Adrenal gland (tissue), 12 donors: ENCODE measurements around the gene LMX1B. TPM values are rescaled to one million over a fixed set of nuclear protein-coding genes. Genes with fewer than 3 reads are reported as not detected.

Source experiments
- DNase-seq, 7 donors: peaks; one replicate each; pipeline ENCODE4 v3.0.0-alpha.2; 2019 to 2020
- H3K27ac ChIP-seq, 5 donors: fragments of 200-600 bp; sonication (generic) in 4 of 5; 1 replicate in 3 of 5; 2 replicates in 2 of 5; pipeline versions ENCODE4 v1.5.1 to v1.8.0; 2016 to 2020; ENCODE audit warnings: mild to moderate bottlenecking in 1 of 5
- H3K27me3 ChIP-seq: fragments of 200-600 bp; 2 replicates; pipeline ENCODE4 v1.8.0; 2021
- H3K36me3 ChIP-seq, 2 donors: fragments of 200-600 bp; replicated peaks in 1 of 2; 1 replicate in 1 of 2; 2 replicates in 1 of 2; pipeline versions ENCODE4 v1.5.1 to v1.8.0; 2018 to 2022
- H3K4me1 ChIP-seq, 2 donors: fragments of 200-600 bp; replicated peaks in 1 of 2; 1 replicate in 1 of 2; 2 replicates in 1 of 2; pipeline versions ENCODE4 v1.5.1 to v1.8.0; 2018 to 2021
- H3K4me3 ChIP-seq, 4 donors: fragments of 200-600 bp; sonication (generic) in 3 of 4; one replicate each; pipeline ENCODE4 v1.5.1; 2016 to 2018
- H3K9me3 ChIP-seq, 3 donors: fragments of 200-600 bp; sonication (generic) in 1 of 3; replicated peaks in 1 of 3; 1 replicate in 2 of 3; 2 replicates in 1 of 3; pipeline versions ENCODE4 v1.5.1 to v1.8.0; 2016 to 2021
- POLR2A ChIP-seq, 2 donors: fragments of 450-650 bp; IDR thresholded peaks; one replicate each; pipeline ENCODE4 v1.6.1; 2017; ENCODE audit warnings: antibody characterized with exemption in 2 of 2, mild to moderate bottlenecking in 2 of 2, moderate library complexity in 1 of 2
- WGBS, 4 donors: extraction: QIAGEN DNeasy Blood & Tissue Kit in 2 of 4; methylation state at CpG; one replicate each; pipeline versions ENCODE4 v1.1.5 to v1.1.7; 2013 to 2017; 5-methylcytosine and 5-hydroxymethylcytosine counted together
- intact Hi-C, 2 donors: fragments of 100-400 bp; cut with DNase I; formaldehyde crosslinking; loops; one replicate each; pipeline versions ENCODE4 v1.14.1 to v1.15.0; 2022 to 2023
- polyA plus RNA-seq, 3 donors: library from polyadenylated mRNA; stranded (reverse); fragments of 200-250 nt in 2 of 3; fragments of 350-450 nt in 1 of 3; fragmentation: Illumina TruSeq in 1 of 3; extraction: RNeasy Lipid Tissue Mini Kit (QIAGEN cat#74804) in 1 of 3; gene quantifications; one replicate each; pipeline ENCODE4 v1.2.3, GENCODE V29; 2013 to 2014
- total RNA-seq, 9 donors: library from RNA; depleted of rRNA in 4 of 9; stranded (reverse); fragments of >200 nt in 4 of 9; fragments of 120-200 nt in 1 of 9; fragmentation: NEBNext Ultra II Directional in 1 of 9; extraction: Animal tissue kit (Norgen Biotek cat#: 25700) in 1 of 9; gene quantifications; one replicate each; pipeline versions ENCODE4 v1.1.0 to v1.2.4, GENCODE V29; 2013 to 2023
- TF ChIP-seq, protein P1 (sequence below), 6 experiments: fragments of 450-650 bp in 4 of 6; fragments of 200-600 bp in 2 of 6; sonication (generic) in 1 of 6; IDR thresholded peaks; 1 replicate in 5 of 6; 2 replicates in 1 of 6; pipeline versions ENCODE4 v1.5.1 to v1.8.0; 2016 to 2021; ENCODE audit warnings: antibody characterized with exemption in 6 of 6, mild to moderate bottlenecking in 2 of 6, moderate library complexity in 1 of 6
- donor health status: healthy with polysubstance abuse.
- donor health status: Bipolar disorder and iron deficiency.
- donor health status: DM: yes; HTN: yes; CAD: no.
- donor health status: DM: no; HTN: no; CAD: no.
- donor health status: DM: no; HTN: no; CAD: no.
- donor health status: DM: yes; HTN: yes; CAD: no.

The LMX1B gene
- total and polyA plus RNA-seq, 12 donors = under 0.01 to 0.07 TPM; not detected in 10

- H3K4me3 ChIP-seq = no peak overlapping the region
- no peak overlapping the region for H3K27ac ChIP-seq
- H3K36me3 ChIP-seq = no peaks in the 10 kb centered on the region
- no peak for TF ChIP-seq POLR2A (IDR thresholded peaks at IDR 0.05)
- TF ChIP-seq, protein P1, sequence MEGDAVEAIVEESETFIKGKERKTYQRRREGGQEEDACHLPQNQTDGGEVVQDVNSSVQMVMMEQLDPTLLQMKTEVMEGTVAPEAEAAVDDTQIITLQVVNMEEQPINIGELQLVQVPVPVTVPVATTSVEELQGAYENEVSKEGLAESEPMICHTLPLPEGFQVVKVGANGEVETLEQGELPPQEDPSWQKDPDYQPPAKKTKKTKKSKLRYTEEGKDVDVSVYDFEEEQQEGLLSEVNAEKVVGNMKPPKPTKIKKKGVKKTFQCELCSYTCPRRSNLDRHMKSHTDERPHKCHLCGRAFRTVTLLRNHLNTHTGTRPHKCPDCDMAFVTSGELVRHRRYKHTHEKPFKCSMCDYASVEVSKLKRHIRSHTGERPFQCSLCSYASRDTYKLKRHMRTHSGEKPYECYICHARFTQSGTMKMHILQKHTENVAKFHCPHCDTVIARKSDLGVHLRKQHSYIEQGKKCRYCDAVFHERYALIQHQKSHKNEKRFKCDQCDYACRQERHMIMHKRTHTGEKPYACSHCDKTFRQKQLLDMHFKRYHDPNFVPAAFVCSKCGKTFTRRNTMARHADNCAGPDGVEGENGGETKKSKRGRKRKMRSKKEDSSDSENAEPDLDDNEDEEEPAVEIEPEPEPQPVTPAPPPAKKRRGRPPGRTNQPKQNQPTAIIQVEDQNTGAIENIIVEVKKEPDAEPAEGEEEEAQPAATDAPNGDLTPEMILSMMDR (IDR thresholded peaks at IDR 0.05) = no peak
- DNase-seq = no peak
- H3K9me3 ChIP-seq = no peaks in the 10 kb centered on the region
- intact Hi-C loops = no loop called here
- whole genome bisulfite sequencing, 4 donors = 59 to 73% (median 67%) methylated on average over 7 to 11 of the region's 11 CpGs
- peaks cover 16% of the 10 kb centered on the region for H3K27me3 ChIP-seq
- no peaks in the 10 kb centered on the region for H3K4me1 ChIP-seq
Measured at GRCh38 chr9:126694206-126695081, 80.7 kb downstream of the LMX1B start.

DNA sequence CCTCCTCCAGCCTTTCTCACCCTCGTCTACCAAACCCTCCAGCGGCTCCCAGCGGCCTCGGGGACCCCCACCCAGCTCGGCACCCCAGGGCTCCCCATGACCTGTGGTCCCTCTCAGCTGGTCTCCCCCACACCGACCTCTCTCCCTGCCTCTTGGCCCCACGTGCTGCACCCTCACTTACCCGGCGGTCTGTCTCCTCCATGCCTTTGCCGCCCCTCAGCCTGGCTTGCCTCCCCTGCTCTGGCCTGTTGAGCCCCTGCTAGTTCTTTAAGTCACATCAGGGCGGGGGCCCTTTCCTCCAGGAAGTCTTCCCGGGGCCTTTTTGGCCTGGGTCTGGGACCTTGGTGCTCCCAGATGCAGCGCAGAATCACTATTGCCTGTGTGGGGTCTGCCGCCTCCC, 81.5 kb downstream of the LMX1B start:
- no peak for DNase-seq

GRCh38 chr9:126695701-126696400, 82.1 kb downstream of the LMX1B start:
- TF ChIP-seq, protein P1 (IDR thresholded peaks at IDR 0.05) = no peak
- no peak for TF ChIP-seq POLR2A (IDR thresholded peaks at IDR 0.05)
- Histone ChIP-seq H3K4me1 (no peaks in the 10 kb centered on the region), H3K4me3 (no peak overlapping the region), H3K36me3 (no peaks in the 10 kb centered on the region), H3K9me3 (no peaks in the 10 kb centered on the region), H3K27ac (no peak overlapping the region), H3K27me3 (peaks cover 8% of the 10 kb centered on the region)
- intact Hi-C loops = no loop called here
- WGBS, 4 donors = 75 to 84% (median 80%) methylated on average over 11 to 22 of the region's 22 CpGs
- DNase-seq = no peak

More for the DNA sequence above, 81.5 kb downstream of the LMX1B start:
- Histone ChIP-seq H3K9me3 (no peaks in the 10 kb centered on the region), H3K27ac (no peak overlapping the region), H3K4me3 (no peak overlapping the region), H3K4me1 (no peaks in the 10 kb centered on the region), H3K36me3 (no peaks in the 10 kb centered on the region), H3K27me3 (peaks cover 9% of the 10 kb centered on the region)
- 73 to 82% (median 73%) methylated on average over 11 to 14 of the region's 14 CpGs for WGBS, 4 donors
- intact Hi-C loops = no loop called here
- TF ChIP-seq, protein P1 (IDR thresholded peaks at IDR 0.05) = no peak
- no peak for TF ChIP-seq POLR2A (IDR thresholded peaks at IDR 0.05)

GRCh38 chr9:126696401-126697145, 82.8 kb downstream of the LMX1B start:
- H3K27me3 ChIP-seq = peaks cover under 1% of the 10 kb centered on the region
- no peak overlapping the region for H3K4me3 ChIP-seq
- no peaks in the 10 kb centered on the region for H3K9me3 ChIP-seq
- TF ChIP-seq, protein P1 (IDR thresholded peaks at IDR 0.05) = no peak
- TF ChIP-seq POLR2A (IDR thresholded peaks at IDR 0.05) = no peak
- no peaks in the 10 kb centered on the region for H3K4me1 ChIP-seq
- no peak for DNase-seq
- no peaks in the 10 kb centered on the region for H3K36me3 ChIP-seq
- intact Hi-C loops = no loop called here
- H3K27ac ChIP-seq = no peak overlapping the region
- WGBS, 4 donors = 84 to 89% (median 85%) methylated on average over 23 to 27 of the region's 27 CpGs
